Cardiac fibroblast (primary cell): ENCODE measurements around the gene TMEM178B.
A peak's percentile ranks its signal among the peaks of the same experiment; 100 is the strongest.

Experiments used
- DNase-seq, 2 donors: peaks; one replicate each; pipeline versions ENCODE4 v3.0.0 to v3.0.0-alpha.2; 2010; ENCODE audit warnings: low read depth in 2 of 2
- H3K4me3 ChIP-seq, 2 donors: replicated peaks in 1 of 2; 1 replicate in 1 of 2; 2 replicates in 1 of 2; pipeline ENCODE4 v1.5.1; 2011; ENCODE audit warnings: low read depth in 2 of 2, low read length in 2 of 2, mild to moderate bottlenecking in 2 of 2, moderate library complexity in 1 of 2
- TF ChIP-seq, protein P1 (sequence below): IDR thresholded peaks from one replicate; pipeline ENCODE4 v1.5.1; 2011; ENCODE audit warnings: low read depth, mild to moderate bottlenecking, low read length, inconsistent platforms

Gene TMEM178B

DNA sequence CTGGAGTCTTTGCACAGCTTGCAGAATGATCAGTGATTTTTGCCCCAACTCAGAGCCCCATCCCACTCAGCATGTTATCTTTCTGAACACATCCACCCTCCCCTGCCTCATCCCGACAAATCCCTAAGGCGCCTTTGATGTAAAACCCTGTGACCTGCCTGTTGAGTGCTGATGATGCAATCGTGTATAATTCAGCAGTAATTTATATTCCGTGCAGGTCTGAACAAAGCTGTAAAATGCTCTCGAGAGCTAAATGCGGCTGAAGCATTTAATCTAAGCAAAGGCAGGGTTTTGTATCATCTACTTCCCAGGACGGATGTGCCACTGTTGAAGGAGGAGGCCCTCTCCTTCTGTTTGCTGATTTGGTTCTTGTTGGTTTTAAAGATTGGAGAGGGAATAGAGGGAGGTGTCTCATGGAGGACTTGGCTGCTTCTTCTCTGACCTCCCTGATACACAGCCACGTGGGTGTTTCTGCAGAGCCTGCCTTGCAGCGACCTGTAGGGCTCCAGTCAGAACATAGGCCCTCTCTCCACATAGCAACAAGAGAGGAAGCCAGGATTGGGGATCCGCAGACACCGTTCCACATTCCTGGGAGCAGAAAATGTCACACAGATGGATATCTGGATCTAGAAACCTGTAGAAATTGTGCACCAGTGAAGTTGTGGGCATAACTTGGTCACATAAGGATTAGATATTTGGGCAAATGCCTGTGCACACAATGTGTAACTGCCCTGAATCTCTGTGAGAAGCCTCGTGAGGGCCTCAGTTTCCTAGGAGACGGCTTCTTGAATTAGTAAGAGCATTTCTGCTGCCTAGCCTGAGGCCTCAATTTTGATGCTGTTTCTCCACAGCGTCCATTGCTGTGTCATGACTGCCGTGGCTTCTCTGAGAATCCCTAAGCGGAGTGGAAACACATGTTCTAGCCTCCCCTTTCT is 387.2 kb downstream of the TMEM178B start:
- no peak for DNase-seq
- H3K4me3 ChIP-seq = no peak overlapping the region
- TF ChIP-seq, protein P1, sequence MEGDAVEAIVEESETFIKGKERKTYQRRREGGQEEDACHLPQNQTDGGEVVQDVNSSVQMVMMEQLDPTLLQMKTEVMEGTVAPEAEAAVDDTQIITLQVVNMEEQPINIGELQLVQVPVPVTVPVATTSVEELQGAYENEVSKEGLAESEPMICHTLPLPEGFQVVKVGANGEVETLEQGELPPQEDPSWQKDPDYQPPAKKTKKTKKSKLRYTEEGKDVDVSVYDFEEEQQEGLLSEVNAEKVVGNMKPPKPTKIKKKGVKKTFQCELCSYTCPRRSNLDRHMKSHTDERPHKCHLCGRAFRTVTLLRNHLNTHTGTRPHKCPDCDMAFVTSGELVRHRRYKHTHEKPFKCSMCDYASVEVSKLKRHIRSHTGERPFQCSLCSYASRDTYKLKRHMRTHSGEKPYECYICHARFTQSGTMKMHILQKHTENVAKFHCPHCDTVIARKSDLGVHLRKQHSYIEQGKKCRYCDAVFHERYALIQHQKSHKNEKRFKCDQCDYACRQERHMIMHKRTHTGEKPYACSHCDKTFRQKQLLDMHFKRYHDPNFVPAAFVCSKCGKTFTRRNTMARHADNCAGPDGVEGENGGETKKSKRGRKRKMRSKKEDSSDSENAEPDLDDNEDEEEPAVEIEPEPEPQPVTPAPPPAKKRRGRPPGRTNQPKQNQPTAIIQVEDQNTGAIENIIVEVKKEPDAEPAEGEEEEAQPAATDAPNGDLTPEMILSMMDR = no peak

DNA sequence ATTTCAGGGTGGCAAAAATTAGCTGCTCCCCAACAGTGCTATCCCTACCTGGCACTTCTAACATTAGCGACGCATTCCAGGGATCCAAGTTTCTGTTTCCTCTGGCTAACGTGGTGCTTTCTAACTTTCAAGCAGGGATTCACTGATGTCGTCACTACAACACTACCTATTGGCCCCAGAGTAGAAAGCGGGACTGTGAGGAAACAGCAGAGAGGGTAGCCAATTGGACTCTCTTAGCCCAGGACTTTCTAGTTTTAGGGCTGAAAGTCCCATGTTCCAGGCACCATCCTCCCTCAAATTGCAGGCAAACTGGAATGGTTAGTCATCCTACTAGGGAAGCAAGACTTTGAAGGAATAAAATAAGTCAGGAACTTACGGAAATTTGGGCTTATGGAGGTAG is 388.1 kb downstream of the TMEM178B start:
- TF ChIP-seq, protein P1 = no peak
- DNase-seq = no peak
- no peak overlapping the region for H3K4me3 ChIP-seq

DNA sequence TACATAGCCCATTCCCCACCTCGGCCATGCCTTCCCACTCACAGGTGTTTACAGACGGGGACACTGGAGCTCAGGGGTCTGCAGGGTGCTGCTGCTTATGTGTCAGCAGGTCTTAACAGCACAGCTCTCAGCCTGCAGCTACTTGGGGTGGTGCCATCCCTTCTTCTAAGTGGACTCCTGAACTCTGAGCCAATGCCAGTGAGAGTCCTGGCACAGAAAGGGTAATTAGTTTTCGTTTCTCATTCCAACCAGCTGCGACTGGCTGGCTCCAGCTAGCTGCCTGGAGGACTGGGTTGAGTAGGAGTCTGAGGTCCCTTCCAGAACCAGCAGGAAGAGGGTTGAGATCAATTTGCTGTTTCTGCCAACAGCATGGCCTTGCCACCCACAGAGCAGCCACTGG is 389.1 kb downstream of the TMEM178B start:
- no peak for DNase-seq
- H3K4me3 ChIP-seq = no peak overlapping the region
- TF ChIP-seq, protein P1 = no peak

DNA sequence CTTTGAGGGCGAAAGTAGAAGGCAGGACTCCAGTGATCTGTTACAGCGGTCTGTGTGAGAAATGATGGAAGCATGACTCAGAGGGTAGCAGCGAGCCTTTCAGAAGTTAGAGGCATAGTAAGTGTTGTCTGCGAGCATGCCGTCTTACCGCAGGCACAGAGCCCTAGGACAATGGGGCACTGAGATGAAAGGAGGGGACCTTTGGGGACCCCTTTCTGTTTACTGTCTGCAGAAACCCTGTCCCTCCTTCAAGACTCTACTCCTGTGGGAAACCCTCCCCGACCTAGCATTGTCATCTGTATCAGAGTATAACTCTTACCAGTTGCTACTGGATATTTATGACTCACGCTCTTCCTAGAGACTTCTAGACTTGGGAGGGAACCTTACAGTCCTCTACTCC is 390.1 kb downstream of the TMEM178B start:
- TF ChIP-seq, protein P1 = no peak
- peak in 1 of 2 donors; percentile 5 for DNase-seq
- no peak overlapping the region for H3K4me3 ChIP-seq

DNA sequence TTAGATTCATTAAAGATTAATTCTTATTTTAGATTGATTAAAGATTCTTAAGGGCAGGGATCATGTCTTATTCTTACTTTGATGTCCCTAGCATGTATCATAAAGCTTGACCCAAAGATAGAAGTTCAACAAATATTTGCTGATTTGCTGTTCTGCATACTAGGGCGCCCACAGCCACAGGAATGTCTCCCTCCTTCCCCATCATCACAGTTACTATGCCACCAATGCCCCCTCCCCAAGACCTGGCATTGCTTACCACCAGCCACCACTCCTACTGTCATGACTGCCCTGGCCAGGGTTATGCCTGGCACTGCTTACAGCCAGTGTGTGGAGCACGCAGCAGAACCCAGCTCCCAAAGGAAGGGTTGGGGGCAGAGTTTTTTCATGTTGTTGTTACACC is 390.7 kb downstream of the TMEM178B start:
- no peak for DNase-seq
- no peak overlapping the region for H3K4me3 ChIP-seq
- TF ChIP-seq, protein P1 = no peak

DNA sequence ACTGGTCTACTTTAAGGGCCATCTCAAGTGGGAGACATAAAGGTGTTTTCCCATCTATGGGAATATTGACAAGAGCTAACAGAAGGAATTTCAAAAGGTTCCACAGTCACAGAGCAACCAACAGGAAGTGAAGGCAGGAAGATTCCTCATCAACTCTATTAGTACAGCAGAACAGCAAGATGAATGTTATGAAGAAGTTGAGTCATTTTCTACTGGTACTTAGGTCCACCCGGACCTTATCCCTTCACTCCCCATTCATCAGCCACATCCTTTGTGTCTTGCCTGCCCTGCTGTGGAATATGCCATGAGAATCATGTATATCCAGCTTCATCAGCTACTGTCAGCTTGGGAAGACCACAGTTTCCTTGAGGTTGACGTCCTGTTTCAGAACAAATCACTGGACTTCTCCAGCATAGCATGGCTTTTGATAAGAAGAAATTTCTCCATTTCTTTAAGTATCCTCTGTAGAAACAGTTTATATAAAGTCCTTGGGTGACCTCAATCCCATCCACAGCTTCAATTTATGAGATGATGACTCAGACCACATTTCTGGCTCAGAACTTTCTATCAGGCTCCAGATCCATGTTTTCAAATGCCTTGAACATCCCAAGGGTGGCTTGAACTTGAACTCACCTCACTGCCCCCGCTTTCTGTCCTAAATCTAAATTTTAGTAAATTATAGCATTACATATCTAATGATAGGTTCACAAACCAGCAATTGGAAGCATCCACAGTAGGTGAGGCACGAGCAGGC is 392.5 kb downstream of the TMEM178B start:
- no peak overlapping the region for H3K4me3 ChIP-seq
- no peak for DNase-seq
- TF ChIP-seq, protein P1 = no peak
